GM23248 (cell line): ENCODE measurements around the gene MED8. TPM values are rescaled to one million over a fixed set of nuclear protein-coding genes. Genes with fewer than 3 reads are reported as not detected.
A peak's percentile ranks its signal among the peaks of the same experiment; 100 is the strongest.

ENCODE experiments used
- DNase-seq: peaks from one replicate; pipeline ENCODE4 v3.0.0-alpha.2; 2015
- H2AFZ ChIP-seq: fragments of 200-600 bp; sonication (generic); 2 replicates; pipeline ENCODE4 v1.6.1; 2016; ENCODE audit warnings: antibody characterized with exemption
- H3F3A ChIP-seq: fragments of 200-600 bp; sonication (generic); 2 replicates; pipeline ENCODE4 v1.6.1; 2016; ENCODE audit warnings: mild to moderate bottlenecking, antibody characterized with exemption, mixed run types; ENCODE audit not compliant: insufficient read depth
- H3K27ac ChIP-seq: fragments of 200-600 bp; sonication (generic); 2 replicates; pipeline ENCODE4 v1.5.1; 2016; ENCODE audit warnings: mild to moderate bottlenecking
- H3K27me3 ChIP-seq: fragments of 200-600 bp; sonication (generic); replicated peaks from 2 replicates; pipeline ENCODE4 v1.6.1; 2016; ENCODE audit warnings: mild to moderate bottlenecking; ENCODE audit not compliant: insufficient read depth
- H3K36me3 ChIP-seq: fragments of 200-600 bp; sonication (generic); 2 replicates; pipeline ENCODE4 v1.6.1; 2016; ENCODE audit warnings: low read depth, mild to moderate bottlenecking
- H3K4me1 ChIP-seq: fragments of 200-600 bp; sonication (generic); 2 replicates; pipeline ENCODE4 v1.6.1; 2016; ENCODE audit warnings: mild to moderate bottlenecking; ENCODE audit not compliant: insufficient read depth
- H3K4me2 ChIP-seq: fragments of 200-600 bp; sonication (generic); one replicate; pipeline ENCODE4 v1.6.1; 2016; ENCODE audit warnings: mild to moderate bottlenecking; ENCODE audit not compliant: unreplicated experiment
- H3K4me3 ChIP-seq: fragments of 200-600 bp; sonication (generic); 2 replicates; pipeline ENCODE4 v1.5.1; 2016; ENCODE audit warnings: mild to moderate bottlenecking
- H3K79me2 ChIP-seq: fragments of 200-600 bp; sonication (generic); 2 replicates; pipeline ENCODE4 v1.6.1; 2016; ENCODE audit warnings: mild to moderate bottlenecking; ENCODE audit not compliant: insufficient read depth
- H3K9ac ChIP-seq: fragments of 200-600 bp; sonication (generic); 2 replicates; pipeline ENCODE4 v1.6.1; 2016; ENCODE audit warnings: mild to moderate bottlenecking
- H3K9me2 ChIP-seq: fragments of 200-600 bp; sonication (generic); 2 replicates; pipeline ENCODE4 v1.6.1; 2016; ENCODE audit warnings: mixed run types, mild to moderate bottlenecking, moderate library complexity; ENCODE audit not compliant: insufficient read depth
- H3K9me3 ChIP-seq: fragments of 200-600 bp; sonication (generic); one replicate; pipeline ENCODE4 v1.6.1; 2017; ENCODE audit warnings: low read depth
- H4K20me1 ChIP-seq: fragments of 200-600 bp; sonication (generic); 2 replicates; pipeline ENCODE4 v1.6.0; 2016; ENCODE audit not compliant: insufficient read depth
- EZH2 ChIP-seq: fragments of 200-600 bp; sonication (generic); IDR thresholded peaks from 2 replicates; pipeline ENCODE4 v1.6.1; 2018; ENCODE audit warnings: antibody characterized with exemption, mild to moderate bottlenecking; ENCODE audit not compliant: insufficient read depth, poor library complexity, severe bottlenecking
- EZH2phosphoT487 ChIP-seq: fragments of 200-600 bp; sonication (generic); IDR thresholded peaks from 2 replicates; pipeline ENCODE4 v1.6.1; 2018; ENCODE audit warnings: antibody characterized with exemption, moderate library complexity, mild to moderate bottlenecking, low read depth; ENCODE audit not compliant: insufficient read depth
- WGBS, 2 experiments: methylation state at CpG; one replicate each; pipeline ENCODE4 v1.1.6; 2015 to 2017; ENCODE audit warnings: low lambda C conversion rate in 2 of 2, low coverage in 1 of 2; ENCODE audit errors: missing lambda C conversion rate in 2 of 2; 5-methylcytosine and 5-hydroxymethylcytosine counted together
- in situ Hi-C: fragments of 300-500 bp; cut with MboI; formaldehyde crosslinking; loops from 2 replicates; pipeline ENCODE4 v1.15.0; 2020
- microRNA-seq: library from miRNA; unstranded; fragments of <30 nt; microRNA quantifications from one replicate; pipeline ENCODE4, GENCODE V29; 2016; ENCODE audit warnings: borderline number of aligned reads
- polyA plus RNA-seq: library from polyadenylated mRNA; unstranded; fragments of >200 nt; fragmentation: Nextera tagmentation; extraction: Ambion mirVana; gene quantifications from 2 replicates; pipeline ENCODE4 v1.2.1, GENCODE V29; 2016
- total RNA-seq: library from RNA; depleted of rRNA; stranded (reverse); fragments of >200 nt; shearing (Covaris generic); gene quantifications from 2 replicates; pipeline ENCODE4 v1.2.3, GENCODE V29; 2014; rRNA removed

The MED8 gene
- total and polyA plus RNA-seq, 2 experiments from 2014 or later = 53.5 to 78.3 TPM

GRCh38 chr1:43334453-43335205, 55.0 kb downstream of the MED8 start:
- Histone ChIP-seq H3K9me2 (no peaks in the 10 kb centered on the region), H3K9me3 (no peaks in the 10 kb centered on the region), H2AFZ (no peak overlapping the region), H3F3A (peaks cover 4% of the 10 kb centered on the region; the same call in 1 of the 2 replicates), H3K4me2 (no peak overlapping the region), H3K27me3 (no peaks in the 10 kb centered on the region), H3K79me2 (no peaks in the 10 kb centered on the region), H3K4me1 (peaks cover 13% of the 10 kb centered on the region), H3K4me3 (no peak overlapping the region), H3K27ac (no peak overlapping the region), H3K36me3 (no peaks in the 10 kb centered on the region), H4K20me1 (no peaks in the 10 kb centered on the region), H3K9ac (no peak overlapping the region)
- TF ChIP-seq EZH2 = no peak
- no peak for TF ChIP-seq EZH2phosphoT487
- in situ Hi-C loops = no loop called here
- WGBS, 2 experiments = 68 to 73% methylated on average over 7 of the region's 7 CpGs
- no peak for DNase-seq

Small RNA genes within 50 kb of the gene (microRNA-seq; reads per million reads assigned to microRNA genes)
- gene MIR6734 = 5.1 reads per million, percentile 2 among the genes with 10 or more reads in this experiment

Other genes with a start within 250 kb of the MED8 start
- 113 and 120 TPM in 2 replicates for gene EBNA1BP2, start 217.5 kb downstream of the MED8 start, total RNA-seq
- gene EBNA1BP2, start 217.5 kb downstream of the MED8 start, polyA plus RNA-seq = 162 and 164 TPM in 2 replicates
- 0.32 and 0.63 TPM in 2 replicates for gene CFAP57, start 217.5 kb downstream of the MED8 start, total RNA-seq
- gene CFAP57, start 217.5 kb downstream of the MED8 start, polyA plus RNA-seq = 0.32 and 0.35 TPM in 2 replicates
- not detected in 2 replicates for gene TMEM125, start 119.8 kb downstream of the MED8 start, total RNA-seq
- not detected in 2 replicates for gene TMEM125, start 119.8 kb downstream of the MED8 start, polyA plus RNA-seq
- not detected in 2 replicates for gene C1orf210, start 104.2 kb downstream of the MED8 start, total RNA-seq
- gene C1orf210, start 104.2 kb downstream of the MED8 start, polyA plus RNA-seq = not detected in 2 replicates
- not detected in 2 replicates for gene TIE1, start 88.8 kb downstream of the MED8 start, total RNA-seq
- gene TIE1, start 88.8 kb downstream of the MED8 start, polyA plus RNA-seq = 0.10 and 0.21 TPM in 2 replicates
- gene MPL, start 52.0 kb downstream of the MED8 start, total RNA-seq = not detected in 2 replicates
- not detected in 2 replicates for gene MPL, start 52.0 kb downstream of the MED8 start, polyA plus RNA-seq
- 50.2 and 50.9 TPM in 2 replicates for gene CDC20, start 30.8 kb downstream of the MED8 start, total RNA-seq
- 48.9 and 55.8 TPM in 2 replicates for gene CDC20, start 30.8 kb downstream of the MED8 start, polyA plus RNA-seq
- 106 and 107 TPM in 2 replicates for gene ELOVL1, start 21.8 kb downstream of the MED8 start, total RNA-seq
- 152 and 155 TPM in 2 replicates for gene ELOVL1, start 21.8 kb downstream of the MED8 start, polyA plus RNA-seq
- gene SZT2, start 99 bp upstream of the MED8 start, total RNA-seq = 12.6 and 23.8 TPM in 2 replicates
- gene SZT2, start 99 bp upstream of the MED8 start, polyA plus RNA-seq = 5.6 and 6.4 TPM in 2 replicates
- 28.5 and 35.7 TPM in 2 replicates for gene HYI, start 64.1 kb upstream of the MED8 start, total RNA-seq
- 17.4 and 21.0 TPM in 2 replicates for gene HYI, start 64.1 kb upstream of the MED8 start, polyA plus RNA-seq
- gene PTPRF, start 141.1 kb upstream of the MED8 start, total RNA-seq = 15.0 and 16.3 TPM in 2 replicates
- gene PTPRF, start 141.1 kb upstream of the MED8 start, polyA plus RNA-seq = 14.0 and 14.7 TPM in 2 replicates